ENCODE results near the gene PPWD1.

Gene PPWD1

DNA sequence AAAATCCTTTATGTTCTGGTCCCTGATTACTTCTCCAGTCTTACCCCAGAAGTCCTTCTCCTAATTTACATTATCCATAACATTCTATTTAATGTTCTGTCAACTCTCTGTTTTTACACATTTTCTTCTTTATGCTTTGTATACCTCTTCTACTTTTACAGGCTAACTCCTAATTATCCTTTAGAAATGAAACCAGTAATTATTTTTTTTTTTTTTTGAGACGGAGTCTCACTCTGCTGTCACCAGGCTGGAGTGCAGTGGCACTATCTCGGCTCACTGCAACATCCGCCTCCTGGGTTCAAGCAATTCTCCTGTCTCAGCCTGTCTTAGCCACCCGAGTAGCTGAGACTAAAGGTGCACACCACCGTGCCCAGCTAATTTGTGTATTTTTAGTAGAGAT lies 9.2 kb upstream of the PPWD1 start:
- H3K4me3 ChIP-seq (ENCODE audit: low read depth, low read length), result no peak overlapping the region
- no peak overlapping the region for H3K23ac ChIP-seq (ENCODE audit: low read length)

DNA sequence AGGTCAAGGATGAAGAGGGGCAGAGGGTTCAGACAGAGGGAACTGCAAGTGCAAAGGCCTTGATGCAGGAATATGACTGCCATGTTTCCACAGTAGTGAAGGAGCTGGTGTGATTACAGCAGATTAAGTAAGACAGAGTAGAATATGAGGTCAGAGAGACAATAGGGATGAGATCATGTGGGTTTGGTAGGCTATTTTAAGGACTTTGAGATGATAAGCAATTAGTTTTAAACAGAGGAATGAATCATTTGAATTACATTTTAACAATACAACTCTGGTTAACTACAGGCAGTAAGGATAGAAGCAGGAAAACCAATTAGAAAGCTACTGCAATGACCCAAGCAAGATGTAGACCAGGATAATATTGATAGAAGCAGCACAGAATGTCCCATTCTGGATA lies 7.8 kb upstream of the PPWD1 start:
- Histone ChIP-seq H3K9me3 (ENCODE audit: insufficient read depth, low read depth, low read length) (no peaks in the 10 kb centered on the region), H3K27me3 (ENCODE audit: insufficient read depth, low read length) (no peaks in the 10 kb centered on the region), H2BK5ac (ENCODE audit: low read depth, low read length, poor library complexity) (no peak overlapping the region), H3K14ac (ENCODE audit: low read length) (no peak overlapping the region), H3K27ac (ENCODE audit: low read depth, low read length) (no peak overlapping the region), H3K4me1 (ENCODE audit: control insufficient read depth in 1 of 2, insufficient read depth in 2 of 2, low read length in 2 of 2) (no peaks in the 10 kb centered on the region), H4K8ac (ENCODE audit: low read depth, low read length) (no peak overlapping the region), H3K18ac (ENCODE audit: low read length) (no peak overlapping the region), H2AK5ac (ENCODE audit: low read length) (no peak overlapping the region), H3K36me3 (ENCODE audit: control insufficient read depth in 1 of 2, insufficient read depth in 2 of 2, low read length in 2 of 2) (peaks cover 6 to 7% of the 10 kb centered on the region in 2 experiments), H3K4ac (ENCODE audit: low read depth, low read length) (no peak overlapping the region), H3K79me1 (ENCODE audit: low read length) (no peaks in the 10 kb centered on the region), H4K91ac (ENCODE audit: low read depth, low read length) (no peak overlapping the region), H3K4me3 (ENCODE audit: low read depth, low read length) (no peak overlapping the region), H2AFZ (ENCODE audit: insufficient read depth, low read length, poor library complexity) (no peak overlapping the region), H4K12ac (ENCODE audit: low read depth, low read length) (no peak overlapping the region), H3K9ac (ENCODE audit: low read length) (no peak overlapping the region), H2BK120ac (ENCODE audit: insufficient read depth, low read length, poor library complexity) (no peak overlapping the region), H3K79me2 (ENCODE audit: control insufficient read depth, insufficient read depth, low read length, poor library complexity) (no peaks in the 10 kb centered on the region), H3K4me2 (ENCODE audit: low read length) (no peak overlapping the region), H2BK12ac (ENCODE audit: low read length) (no peak overlapping the region), H3K23ac (ENCODE audit: low read length) (no peak overlapping the region)
- DNase-seq, result no peak

More for the DNA sequence above, 9.2 kb upstream of the PPWD1 start:
- Histone ChIP-seq H4K8ac (ENCODE audit: low read depth, low read length) (no peak overlapping the region), H2BK12ac (ENCODE audit: low read length) (no peak overlapping the region), H2BK120ac (ENCODE audit: insufficient read depth, low read length, poor library complexity) (no peak overlapping the region), H3K4me2 (ENCODE audit: low read length) (no peak overlapping the region), H3K27me3 (ENCODE audit: insufficient read depth, low read length) (no peaks in the 10 kb centered on the region), H3K79me2 (ENCODE audit: control insufficient read depth, insufficient read depth, low read length, poor library complexity) (no peaks in the 10 kb centered on the region), H3K4ac (ENCODE audit: low read depth, low read length) (no peak overlapping the region), H3K14ac (ENCODE audit: low read length) (no peak overlapping the region), H3K9ac (ENCODE audit: low read length) (no peak overlapping the region), H3K4me1 (ENCODE audit: control insufficient read depth in 1 of 2, insufficient read depth in 2 of 2, low read length in 2 of 2) (no peaks in the 10 kb centered on the region), H3K79me1 (ENCODE audit: low read length) (no peaks in the 10 kb centered on the region), H4K91ac (ENCODE audit: low read depth, low read length) (no peak overlapping the region), H2AK5ac (ENCODE audit: low read length) (no peak overlapping the region), H3K36me3 (ENCODE audit: control insufficient read depth in 1 of 2, insufficient read depth in 2 of 2, low read length in 2 of 2) (peaks cover 8 to 9% of the 10 kb centered on the region in 2 experiments), H4K12ac (ENCODE audit: low read depth, low read length) (no peak overlapping the region), H3K9me3 (ENCODE audit: insufficient read depth, low read depth, low read length) (no peaks in the 10 kb centered on the region), H2BK5ac (ENCODE audit: low read depth, low read length, poor library complexity) (no peak overlapping the region), H3K18ac (ENCODE audit: low read length) (no peak overlapping the region), H2AFZ (ENCODE audit: insufficient read depth, low read length, poor library complexity) (no peak overlapping the region), H3K27ac (ENCODE audit: low read depth, low read length) (no peak overlapping the region)
- no CpG with 5 or more reads among the region's 5 CpGs for whole genome bisulfite sequencing (ENCODE audit: extremely low coverage, insufficient coverage, insufficient read length)
- DNase-seq, result no peak

DNA sequence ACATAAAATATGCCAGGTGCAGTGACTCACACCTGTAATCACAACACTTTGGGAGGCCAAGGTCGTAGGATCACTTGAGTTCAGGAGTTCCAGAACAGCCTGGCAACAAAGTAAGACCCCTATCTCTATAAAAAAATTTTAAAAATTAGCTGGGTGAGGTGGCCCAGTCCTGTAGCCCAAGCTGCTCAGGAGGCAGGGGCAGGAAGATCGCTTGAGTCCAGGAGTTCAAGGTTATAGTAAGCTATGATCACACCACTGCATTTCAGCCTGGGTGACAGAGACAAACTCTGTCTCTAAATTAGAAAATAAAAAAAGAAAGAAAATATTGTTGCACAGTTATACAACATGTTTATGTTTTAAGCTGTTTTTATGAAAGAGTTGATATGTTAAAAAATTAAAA lies 6.9 kb upstream of the PPWD1 start:
- Histone ChIP-seq H2AFZ (ENCODE audit: insufficient read depth, low read length, poor library complexity) (no peak overlapping the region), H3K9me3 (ENCODE audit: insufficient read depth, low read depth, low read length) (no peaks in the 10 kb centered on the region), H3K79me2 (ENCODE audit: control insufficient read depth, insufficient read depth, low read length, poor library complexity) (no peaks in the 10 kb centered on the region), H3K4me3 (ENCODE audit: low read depth, low read length) (no peak overlapping the region), H2BK12ac (ENCODE audit: low read length) (no peak overlapping the region), H3K9ac (ENCODE audit: low read length) (no peak overlapping the region), H4K8ac (ENCODE audit: low read depth, low read length) (no peak overlapping the region), H2BK5ac (ENCODE audit: low read depth, low read length, poor library complexity) (no peak overlapping the region), H3K36me3 (ENCODE audit: control insufficient read depth in 1 of 2, insufficient read depth in 2 of 2, low read length in 2 of 2) (peaks cover 4 to 5% of the 10 kb centered on the region in 2 experiments), H2AK5ac (ENCODE audit: low read length) (no peak overlapping the region), H3K23ac (ENCODE audit: low read length) (no peak overlapping the region), H3K4ac (ENCODE audit: low read depth, low read length) (no peak overlapping the region), H4K91ac (ENCODE audit: low read depth, low read length) (no peak overlapping the region), H3K4me1 (ENCODE audit: control insufficient read depth in 1 of 2, insufficient read depth in 2 of 2, low read length in 2 of 2) (no peaks in the 10 kb centered on the region), H3K27ac (ENCODE audit: low read depth, low read length) (no peak overlapping the region), H2BK120ac (ENCODE audit: insufficient read depth, low read length, poor library complexity) (no peak overlapping the region), H3K14ac (ENCODE audit: low read length) (no peak overlapping the region), H3K79me1 (ENCODE audit: low read length) (no peaks in the 10 kb centered on the region), H3K18ac (ENCODE audit: low read length) (no peak overlapping the region), H3K27me3 (ENCODE audit: insufficient read depth, low read length) (no peaks in the 10 kb centered on the region), H4K12ac (ENCODE audit: low read depth, low read length) (no peak overlapping the region), H3K4me2 (ENCODE audit: low read length) (no peak overlapping the region)
- no CpG with 5 or more reads among the region's 2 CpGs for WGBS (ENCODE audit: extremely low coverage, insufficient coverage, insufficient read length)
- no peak for DNase-seq

DNA sequence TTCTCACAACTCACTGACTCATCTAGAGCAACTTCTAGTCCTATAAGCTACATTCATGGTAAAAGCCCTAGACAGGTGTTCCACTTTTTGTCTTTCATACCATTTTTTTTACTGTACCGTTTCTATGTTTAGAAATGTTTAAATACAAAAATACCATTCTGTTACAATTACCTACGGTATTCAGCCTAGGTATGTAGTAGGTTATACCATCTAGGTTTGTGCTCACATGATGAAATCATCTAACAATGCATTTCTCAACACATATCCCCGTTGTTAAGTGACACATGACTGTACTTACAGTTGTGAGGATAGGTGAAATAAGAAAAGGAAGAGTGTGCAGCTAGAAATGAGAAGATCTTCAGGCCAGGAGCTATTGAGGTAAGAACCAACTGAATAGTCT lies 6.4 kb upstream of the PPWD1 start:
- Histone ChIP-seq H3K18ac (ENCODE audit: low read length) (no peak overlapping the region), H3K4me1 (ENCODE audit: control insufficient read depth in 1 of 2, insufficient read depth in 2 of 2, low read length in 2 of 2) (no peaks in the 10 kb centered on the region)

More for the DNA sequence above, 6.4 kb upstream of the PPWD1 start:
- Histone ChIP-seq H3K23ac (ENCODE audit: low read length) (no peak overlapping the region), H2AFZ (ENCODE audit: insufficient read depth, low read length, poor library complexity) (no peak overlapping the region), H2BK120ac (ENCODE audit: insufficient read depth, low read length, poor library complexity) (no peak overlapping the region), H3K79me1 (ENCODE audit: low read length) (no peaks in the 10 kb centered on the region), H3K9ac (ENCODE audit: low read length) (no peak overlapping the region), H2BK12ac (ENCODE audit: low read length) (no peak overlapping the region), H2BK5ac (ENCODE audit: low read depth, low read length, poor library complexity) (no peak overlapping the region), H3K79me2 (ENCODE audit: control insufficient read depth, insufficient read depth, low read length, poor library complexity) (no peaks in the 10 kb centered on the region), H3K9me3 (ENCODE audit: insufficient read depth, low read depth, low read length) (no peaks in the 10 kb centered on the region), H3K14ac (ENCODE audit: low read length) (no peak overlapping the region), H3K4ac (ENCODE audit: low read depth, low read length) (no peak overlapping the region), H3K27ac (ENCODE audit: low read depth, low read length) (no peak overlapping the region), H2AK5ac (ENCODE audit: low read length) (no peak overlapping the region), H3K36me3 (ENCODE audit: control insufficient read depth in 1 of 2, insufficient read depth in 2 of 2, low read length in 2 of 2) (peaks cover 4 to 5% of the 10 kb centered on the region in 2 experiments), H3K4me2 (ENCODE audit: low read length) (no peak overlapping the region), H4K91ac (ENCODE audit: low read depth, low read length) (no peak overlapping the region), H3K27me3 (ENCODE audit: insufficient read depth, low read length) (no peaks in the 10 kb centered on the region), H4K12ac (ENCODE audit: low read depth, low read length) (no peak overlapping the region), H3K4me3 (ENCODE audit: low read depth, low read length) (no peak overlapping the region), H4K8ac (ENCODE audit: low read depth, low read length) (no peak overlapping the region)
- peak; percentile 30 to 91 for DNase-seq
- no CpG with 5 or more reads among the region's 3 CpGs for WGBS (ENCODE audit: extremely low coverage, insufficient coverage, insufficient read length)

Measured in trophoblast cell (in vitro differentiated cells and primary cell).